NCI-H187 (cell line): ENCODE data around the gene TNRC6B.
"Not testable (repeated sequence)": the region's sequence is repeated elsewhere in the genome, so short reads cannot be mapped to it uniquely, and the experiment has no call there.

Source experiments
- DNase-seq, 2 experiments: peaks; one replicate each; lab custom pipeline; 2025; lab: John Stamatoyannopoulos, UW

Gene TNRC6B

GRCh38 chr22:40213478-40213877 is 35.8 kb downstream of the TNRC6B start:
- no peak for DNase-seq

GRCh38 chr22:40215266-40215665 is 37.5 kb downstream of the TNRC6B start:
- no peak for DNase-seq

- DNase-seq: no peak
These were observed 38.5 kb downstream of the TNRC6B start for GRCh38 chr22:40216041-40216756.

GRCh38 chr22:40218152-40218551 is 40.4 kb downstream of the TNRC6B start:
- DNase-seq: no peak

GRCh38 chr22:40218723-40219294 is 41.1 kb downstream of the TNRC6B start:
- no peak for DNase-seq

- no peak for DNase-seq
These were observed 42.8 kb downstream of the TNRC6B start for GRCh38 chr22:40220316-40221054.

- DNase-seq: no peak
These were observed 43.3 kb downstream of the TNRC6B start for GRCh38 chr22:40221055-40221414.

- not testable (repeated sequence) for DNase-seq
These were observed 45.3 kb downstream of the TNRC6B start for GRCh38 chr22:40222979-40223378.

GRCh38 chr22:40224702-40225101 is 47.0 kb downstream of the TNRC6B start:
- DNase-seq: no peak

GRCh38 chr22:40226620-40227019 is 48.9 kb downstream of the TNRC6B start:
- no peak for DNase-seq

- no peak for DNase-seq
These were observed 54.0 kb downstream of the TNRC6B start for GRCh38 chr22:40231618-40232313.

- no peak for DNase-seq
These were observed 54.9 kb downstream of the TNRC6B start for GRCh38 chr22:40232624-40233023.

GRCh38 chr22:40233886-40234285 is 56.2 kb downstream of the TNRC6B start:
- no peak for DNase-seq

- DNase-seq: no peak
These were observed 56.9 kb downstream of the TNRC6B start for GRCh38 chr22:40234658-40235057.

GRCh38 chr22:40235308-40235707 is 57.6 kb downstream of the TNRC6B start:
- no peak for DNase-seq

- DNase-seq: no peak
These were observed 58.5 kb downstream of the TNRC6B start for GRCh38 chr22:40236131-40236665.

- no peak for DNase-seq
These were observed 59.5 kb downstream of the TNRC6B start for GRCh38 chr22:40237241-40237640.

- DNase-seq: no peak
These were observed 60.2 kb downstream of the TNRC6B start for GRCh38 chr22:40237788-40238424.

- no peak for DNase-seq
These were observed 61.0 kb downstream of the TNRC6B start for GRCh38 chr22:40238425-40239344.

GRCh38 chr22:40239345-40239683 is 61.6 kb downstream of the TNRC6B start:
- DNase-seq: no peak

- DNase-seq: no peak
These were observed 62.4 kb downstream of the TNRC6B start for GRCh38 chr22:40240160-40240559.
